Suprapubic skin (tissue), 3 donors: ENCODE measurements around the gene ITSN1.

ENCODE experiments used
- EP300 ChIP-seq: sonication (generic); formaldehyde crosslinking; IDR thresholded peaks from one replicate; pipeline ENCODE4 v1.6.1; 2017; ENCODE audit warnings: antibody characterized with exemption
- POLR2A ChIP-seq, 2 donors: fragments of 450-650 bp; IDR thresholded peaks; one replicate each; pipeline ENCODE4 v1.6.1; 2017; ENCODE audit warnings: antibody characterized with exemption in 2 of 2, mild to moderate bottlenecking in 2 of 2, moderate library complexity in 2 of 2
- TF ChIP-seq, protein P1 (sequence below), 2 donors: fragments of 200-600 bp in 1 of 2; fragments of 450-650 bp in 1 of 2; sonication (generic) in 1 of 2; IDR thresholded peaks; one replicate each; pipeline ENCODE4 v1.5.1; 2016 to 2019; ENCODE audit warnings: antibody characterized with exemption in 2 of 2, mild to moderate bottlenecking in 1 of 2, moderate library complexity in 1 of 2

DNA sequence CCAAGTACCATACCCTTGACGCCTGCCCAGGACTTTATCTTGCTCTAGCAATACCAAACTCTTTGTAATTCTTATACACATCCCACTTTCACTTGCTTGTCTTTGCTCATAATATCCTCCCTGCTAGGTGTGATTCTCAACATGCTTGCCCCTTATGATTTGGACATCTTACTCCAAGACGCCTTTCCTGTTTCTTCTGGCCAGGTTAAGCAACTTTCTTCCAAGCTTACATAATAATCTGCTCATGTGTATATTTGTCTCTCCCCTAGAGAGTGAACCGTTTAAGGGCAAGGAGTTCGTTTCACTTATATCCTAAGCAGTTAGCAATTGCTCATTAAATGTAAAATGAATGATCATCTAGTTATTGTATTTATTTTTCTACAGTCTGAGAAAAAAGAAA lies 22.6 kb upstream of the ITSN1 start:
- TF ChIP-seq, protein P1, sequence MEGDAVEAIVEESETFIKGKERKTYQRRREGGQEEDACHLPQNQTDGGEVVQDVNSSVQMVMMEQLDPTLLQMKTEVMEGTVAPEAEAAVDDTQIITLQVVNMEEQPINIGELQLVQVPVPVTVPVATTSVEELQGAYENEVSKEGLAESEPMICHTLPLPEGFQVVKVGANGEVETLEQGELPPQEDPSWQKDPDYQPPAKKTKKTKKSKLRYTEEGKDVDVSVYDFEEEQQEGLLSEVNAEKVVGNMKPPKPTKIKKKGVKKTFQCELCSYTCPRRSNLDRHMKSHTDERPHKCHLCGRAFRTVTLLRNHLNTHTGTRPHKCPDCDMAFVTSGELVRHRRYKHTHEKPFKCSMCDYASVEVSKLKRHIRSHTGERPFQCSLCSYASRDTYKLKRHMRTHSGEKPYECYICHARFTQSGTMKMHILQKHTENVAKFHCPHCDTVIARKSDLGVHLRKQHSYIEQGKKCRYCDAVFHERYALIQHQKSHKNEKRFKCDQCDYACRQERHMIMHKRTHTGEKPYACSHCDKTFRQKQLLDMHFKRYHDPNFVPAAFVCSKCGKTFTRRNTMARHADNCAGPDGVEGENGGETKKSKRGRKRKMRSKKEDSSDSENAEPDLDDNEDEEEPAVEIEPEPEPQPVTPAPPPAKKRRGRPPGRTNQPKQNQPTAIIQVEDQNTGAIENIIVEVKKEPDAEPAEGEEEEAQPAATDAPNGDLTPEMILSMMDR (IDR thresholded peaks at IDR 0.05) = no peak
- TF ChIP-seq EP300 = no peak
- TF ChIP-seq POLR2A (IDR thresholded peaks at IDR 0.05) = no peak
